ENCODE data around the gene PACSIN3. TPM values are rescaled to one million over a fixed set of nuclear protein-coding genes. Genes with fewer than 3 reads are reported as not detected.
A peak's percentile ranks its signal among the peaks of the same experiment; 100 is the strongest.

Gene PACSIN3
- total and polyA plus RNA-seq, 2 of the 13 experiments (the other 11 are each of a cell fraction or from before 2014, with no cell fraction given): 47.9 to 93.3 TPM

GRCh38 chr11:47189100-47189834, 3.0 kb upstream of the PACSIN3 start (continued):
- TF ChIP-seq, protein P1, sequence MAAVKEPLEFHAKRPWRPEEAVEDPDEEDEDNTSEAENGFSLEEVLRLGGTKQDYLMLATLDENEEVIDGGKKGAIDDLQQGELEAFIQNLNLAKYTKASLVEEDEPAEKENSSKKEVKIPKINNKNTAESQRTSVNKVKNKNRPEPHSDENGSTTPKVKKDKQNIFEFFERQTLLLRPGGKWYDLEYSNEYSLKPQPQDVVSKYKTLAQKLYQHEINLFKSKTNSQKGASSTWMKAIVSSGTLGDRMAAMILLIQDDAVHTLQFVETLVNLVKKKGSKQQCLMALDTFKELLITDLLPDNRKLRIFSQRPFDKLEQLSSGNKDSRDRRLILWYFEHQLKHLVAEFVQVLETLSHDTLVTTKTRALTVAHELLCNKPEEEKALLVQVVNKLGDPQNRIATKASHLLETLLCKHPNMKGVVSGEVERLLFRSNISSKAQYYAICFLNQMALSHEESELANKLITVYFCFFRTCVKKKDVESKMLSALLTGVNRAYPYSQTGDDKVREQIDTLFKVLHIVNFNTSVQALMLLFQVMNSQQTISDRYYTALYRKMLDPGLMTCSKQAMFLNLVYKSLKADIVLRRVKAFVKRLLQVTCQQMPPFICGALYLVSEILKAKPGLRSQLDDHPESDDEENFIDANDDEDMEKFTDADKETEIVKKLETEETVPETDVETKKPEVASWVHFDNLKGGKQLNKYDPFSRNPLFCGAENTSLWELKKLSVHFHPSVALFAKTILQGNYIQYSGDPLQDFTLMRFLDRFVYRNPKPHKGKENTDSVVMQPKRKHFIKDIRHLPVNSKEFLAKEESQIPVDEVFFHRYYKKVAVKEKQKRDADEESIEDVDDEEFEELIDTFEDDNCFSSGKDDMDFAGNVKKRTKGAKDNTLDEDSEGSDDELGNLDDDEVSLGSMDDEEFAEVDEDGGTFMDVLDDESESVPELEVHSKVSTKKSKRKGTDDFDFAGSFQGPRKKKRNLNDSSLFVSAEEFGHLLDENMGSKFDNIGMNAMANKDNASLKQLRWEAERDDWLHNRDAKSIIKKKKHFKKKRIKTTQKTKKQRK (IDR thresholded peaks at IDR 0.05; ENCODE audit: low read length): no peak
- TF ChIP-seq PAWR (CRISPR knock-in tag; IDR thresholded peaks at IDR 0.05; ENCODE audit: borderline replicate concordance) (no peak), BCL3 (CRISPR knock-in tag; IDR thresholded peaks at IDR 0.05) (no peak), KLF16 (CRISPR knock-in tag; IDR thresholded peaks at IDR 0.05) (peak in 1 of 2 experiments; percentile 84; a peak in 2 of 4 replicates), ZNF543 (CRISPR knock-in tag; IDR thresholded peaks at IDR 0.05) (no peak), ZNF75D (CRISPR knock-in tag; IDR thresholded peaks at IDR 0.05; ENCODE audit: borderline replicate concordance) (no peak), ZBTB38 (CRISPR knock-in tag; IDR thresholded peaks at IDR 0.05) (no peak), NFYC (CRISPR knock-in tag; IDR thresholded peaks at IDR 0.05) (peak; percentile 46), MXD4 (CRISPR knock-in tag; IDR thresholded peaks at IDR 0.05) (no peak), ZNF563 (CRISPR knock-in tag; IDR thresholded peaks at IDR 0.05) (no peak), MEIS2 (CRISPR knock-in tag; IDR thresholded peaks at IDR 0.05) (peak; percentile 69; the same call in 1 of the 2 replicates), ZSCAN29 (CRISPR knock-in tag; conservative IDR thresholded peaks at IDR 0.05) (no peak), ZNF841 (CRISPR knock-in tag; IDR thresholded peaks at IDR 0.05; ENCODE audit: borderline replicate concordance) (no peak), ZNF546 (CRISPR knock-in tag; conservative IDR thresholded peaks at IDR 0.05) (no peak), ZNF792 (CRISPR knock-in tag; IDR thresholded peaks at IDR 0.05) (peak; percentile 27; the same call in 1 of the 2 replicates), MTA3 (CRISPR knock-in tag; IDR thresholded peaks at IDR 0.05) (no peak), NCOA2 (CRISPR knock-in tag; IDR thresholded peaks at IDR 0.05) (peak; percentile 93), ZNF296 (CRISPR knock-in tag; conservative IDR thresholded peaks at IDR 0.05) (no peak), ZMYM4 (CRISPR knock-in tag; IDR thresholded peaks at IDR 0.05) (peak; percentile 60), KLF12 (CRISPR knock-in tag; IDR thresholded peaks at IDR 0.05; ENCODE audit: borderline replicate concordance) (no peak)
- TF ChIP-seq, protein P2, sequence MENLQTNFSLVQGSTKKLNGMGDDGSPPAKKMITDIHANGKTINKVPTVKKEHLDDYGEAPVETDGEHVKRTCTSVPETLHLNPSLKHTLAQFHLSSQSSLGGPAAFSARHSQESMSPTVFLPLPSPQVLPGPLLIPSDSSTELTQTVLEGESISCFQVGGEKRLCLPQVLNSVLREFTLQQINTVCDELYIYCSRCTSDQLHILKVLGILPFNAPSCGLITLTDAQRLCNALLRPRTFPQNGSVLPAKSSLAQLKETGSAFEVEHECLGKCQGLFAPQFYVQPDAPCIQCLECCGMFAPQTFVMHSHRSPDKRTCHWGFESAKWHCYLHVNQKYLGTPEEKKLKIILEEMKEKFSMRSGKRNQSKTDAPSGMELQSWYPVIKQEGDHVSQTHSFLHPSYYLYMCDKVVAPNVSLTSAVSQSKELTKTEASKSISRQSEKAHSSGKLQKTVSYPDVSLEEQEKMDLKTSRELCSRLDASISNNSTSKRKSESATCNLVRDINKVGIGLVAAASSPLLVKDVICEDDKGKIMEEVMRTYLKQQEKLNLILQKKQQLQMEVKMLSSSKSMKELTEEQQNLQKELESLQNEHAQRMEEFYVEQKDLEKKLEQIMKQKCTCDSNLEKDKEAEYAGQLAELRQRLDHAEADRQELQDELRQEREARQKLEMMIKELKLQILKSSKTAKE (CRISPR knock-in tag; IDR thresholded peaks at IDR 0.05; ENCODE audit: borderline replicate concordance): peak; percentile 81
- TF ChIP-seq, protein P3, sequence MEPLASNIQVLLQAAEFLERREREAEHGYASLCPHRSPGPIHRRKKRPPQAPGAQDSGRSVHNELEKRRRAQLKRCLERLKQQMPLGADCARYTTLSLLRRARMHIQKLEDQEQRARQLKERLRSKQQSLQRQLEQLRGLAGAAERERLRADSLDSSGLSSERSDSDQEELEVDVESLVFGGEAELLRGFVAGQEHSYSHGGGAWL (CRISPR knock-in tag; IDR thresholded peaks at IDR 0.05): no peak
- TF ChIP-seq, protein P4, sequence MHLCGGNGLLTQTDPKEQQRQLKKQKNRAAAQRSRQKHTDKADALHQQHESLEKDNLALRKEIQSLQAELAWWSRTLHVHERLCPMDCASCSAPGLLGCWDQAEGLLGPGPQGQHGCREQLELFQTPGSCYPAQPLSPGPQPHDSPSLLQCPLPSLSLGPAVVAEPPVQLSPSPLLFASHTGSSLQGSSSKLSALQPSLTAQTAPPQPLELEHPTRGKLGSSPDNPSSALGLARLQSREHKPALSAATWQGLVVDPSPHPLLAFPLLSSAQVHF (CRISPR knock-in tag; IDR thresholded peaks at IDR 0.05): no peak
